IPS-NIHi7 (cell line): Measurements from ENCODE around the gene HSPA1B.
"Not testable (repeated sequence)": the region's sequence is repeated elsewhere in the genome, so short reads cannot be mapped to it uniquely, and the experiment has no call there.

Source experiments
- DNase-seq: peaks from one replicate; pipeline ENCODE4 v3.0.0; 2012; ENCODE audit warnings: mixed read lengths; ENCODE audit errors: extremely low spot score

Gene HSPA1B

GRCh38 chr6:31826793-31827285 lies 699 bp upstream of the HSPA1B start:
- peak; percentile 42 for DNase-seq

- no peak for DNase-seq
Observed at GRCh38 chr6:31829633-31830283, 2.2 kb downstream of the HSPA1B start.

GRCh38 chr6:31830886-31831335 lies 3.4 kb downstream of the HSPA1B start:
- DNase-seq, result no peak

GRCh38 chr6:31831350-31832215 lies 4.0 kb downstream of the HSPA1B start:
- DNase-seq, result no peak

- DNase-seq, result peak; percentile 82
Observed at GRCh38 chr6:31834367-31835250, 7.1 kb downstream of the HSPA1B start.

- no peak for DNase-seq
Observed at GRCh38 chr6:31836047-31836473, 8.5 kb downstream of the HSPA1B start.

GRCh38 chr6:31836474-31837368 lies 9.2 kb downstream of the HSPA1B start:
- DNase-seq, result no peak

- no peak for DNase-seq
Observed at GRCh38 chr6:31837369-31838113, 10.0 kb downstream of the HSPA1B start.

- not testable (repeated sequence) for DNase-seq
Observed at GRCh38 chr6:31838114-31838553, 10.6 kb downstream of the HSPA1B start.

- no peak for DNase-seq
Observed at GRCh38 chr6:31838968-31839367, 11.4 kb downstream of the HSPA1B start.

GRCh38 chr6:31839779-31840126 lies 12.2 kb downstream of the HSPA1B start:
- not testable (repeated sequence) for DNase-seq

- DNase-seq, result no peak
Observed at GRCh38 chr6:31842053-31842452, 14.5 kb downstream of the HSPA1B start.

- no peak for DNase-seq
Observed at GRCh38 chr6:31844507-31844906, 17.0 kb downstream of the HSPA1B start.

- no peak for DNase-seq
Observed at GRCh38 chr6:31847276-31847978, 19.9 kb downstream of the HSPA1B start.

GRCh38 chr6:31850765-31851484 lies 23.4 kb downstream of the HSPA1B start:
- DNase-seq, result no peak

GRCh38 chr6:31851485-31851832 lies 23.9 kb downstream of the HSPA1B start:
- DNase-seq, result no peak

- DNase-seq, result not testable (repeated sequence)
Observed at GRCh38 chr6:31851980-31852718, 24.6 kb downstream of the HSPA1B start.

GRCh38 chr6:31857774-31858173 lies 30.2 kb downstream of the HSPA1B start:
- DNase-seq, result not testable (repeated sequence)
